HG02938 (cell line): ENCODE measurements around the gene VDR.

Source experiments
- ATAC-seq: cut with Tn5 transposase; IDR thresholded peaks from one replicate; pipeline ENCODE4 v1.9.1; 2021; ENCODE audit warnings: mild to moderate bottlenecking, moderate library complexity; ENCODE audit not compliant: unreplicated experiment

Gene VDR

GRCh38 chr12:47800582-47800981 is 104.2 kb downstream of the VDR start:
- no peak for ATAC-seq

- no peak for ATAC-seq
Measured at GRCh38 chr12:47799357-47799955, 105.3 kb downstream of the VDR start.

GRCh38 chr12:47798382-47798948 is 106.3 kb downstream of the VDR start:
- no peak for ATAC-seq

- no peak for ATAC-seq
Measured at GRCh38 chr12:47797441-47797840, 107.4 kb downstream of the VDR start.

DNA sequence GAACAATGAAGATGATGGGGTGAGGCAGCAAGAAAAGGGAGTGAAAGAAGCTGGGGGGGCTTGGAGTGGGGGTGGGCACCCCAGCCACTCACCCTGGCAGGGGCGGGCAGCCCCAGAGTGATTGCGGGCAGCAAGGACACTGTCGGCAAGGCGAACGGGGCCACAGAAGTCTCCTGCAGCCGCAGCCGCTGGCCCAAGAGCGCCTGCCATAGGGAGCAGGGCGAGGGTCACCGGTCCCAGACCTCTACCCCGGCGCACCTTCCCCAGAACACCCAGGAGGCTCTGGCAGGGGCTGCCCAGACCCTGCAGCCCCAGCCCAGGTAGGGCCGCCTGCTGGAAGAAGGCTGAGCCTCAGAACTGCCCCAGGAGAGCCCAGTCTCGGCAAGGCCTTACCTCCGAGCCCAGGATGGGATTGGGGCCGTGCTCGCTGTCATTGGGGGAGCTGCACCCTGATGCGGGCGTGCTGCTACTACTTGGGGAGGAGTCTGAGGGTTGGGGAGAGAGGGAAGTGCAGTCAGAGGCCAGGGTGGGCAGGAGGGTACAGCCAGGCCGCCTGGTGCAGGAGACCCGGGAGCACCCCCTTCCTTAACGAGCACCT is 108.9 kb downstream of the VDR start:
- ATAC-seq: no peak

- ATAC-seq: no peak
Measured at GRCh38 chr12:47795121-47795813, 109.5 kb downstream of the VDR start.

DNA sequence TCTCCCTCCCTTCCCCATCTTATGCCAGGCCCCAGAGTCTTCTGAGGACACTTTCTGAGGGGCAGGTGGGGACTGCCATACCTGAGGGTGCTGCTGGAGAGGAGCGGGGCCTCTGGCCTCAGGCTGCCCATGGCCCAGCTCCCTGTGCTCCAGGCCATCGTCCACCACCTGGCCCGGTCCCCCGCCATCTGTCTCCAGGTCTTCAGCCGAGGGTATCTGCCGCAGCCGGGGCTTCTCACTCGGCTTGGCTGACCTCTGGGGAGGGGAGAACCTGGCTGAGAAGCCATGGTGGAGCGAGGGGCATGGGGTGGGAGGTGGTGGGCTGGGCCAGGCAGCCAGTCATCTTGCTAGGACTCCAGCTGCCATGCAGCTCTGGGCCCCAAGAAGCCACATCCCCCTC is 110.1 kb downstream of the VDR start:
- ATAC-seq: no peak

DNA sequence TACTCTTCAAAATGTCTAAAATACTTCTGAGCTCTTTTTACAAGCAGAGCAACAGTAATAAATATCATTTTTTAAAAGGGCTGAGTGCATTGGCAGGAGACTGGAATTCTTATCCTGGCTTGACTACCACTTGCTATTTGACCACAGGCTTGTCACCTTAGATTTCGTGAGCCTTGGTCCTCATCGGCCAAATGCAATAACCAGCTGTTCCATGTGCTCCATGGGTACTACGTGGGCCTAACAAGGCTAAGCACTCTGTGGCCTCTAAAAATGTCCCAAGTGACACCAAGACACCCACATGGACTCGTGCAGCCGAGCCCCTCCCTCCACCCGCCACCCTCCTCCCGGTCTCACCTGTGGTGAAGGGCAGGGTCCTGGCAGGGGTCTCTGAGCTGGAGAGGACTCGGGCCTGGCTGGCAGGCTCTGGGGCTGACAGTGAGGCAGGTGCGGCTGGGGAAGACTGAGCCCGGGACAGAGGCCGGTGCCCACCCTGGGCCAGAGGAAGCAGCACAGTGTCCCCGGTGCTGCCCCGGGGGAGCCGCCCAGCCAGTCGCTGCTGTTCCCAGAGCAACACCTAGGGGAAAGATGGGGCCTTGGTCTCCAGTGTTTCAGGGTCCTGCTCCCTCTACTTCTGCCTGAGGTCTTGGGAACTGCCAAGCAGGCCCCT is 111.6 kb downstream of the VDR start:
- no peak for ATAC-seq

- no peak for ATAC-seq
Measured at GRCh38 chr12:47791874-47792273, 112.9 kb downstream of the VDR start.
